CD8-positive, alpha-beta memory T cell (primary cell): Measurements from ENCODE around the gene COQ8A. TPM values are rescaled to one million over a fixed set of nuclear protein-coding genes. Genes with fewer than 3 reads are reported as not detected.
A peak's percentile ranks its signal among the peaks of the same experiment; 100 is the strongest.

Source experiments
- CTCF ChIA-PET: fragments of 350-600 bp; sonication (Branson Sonifier 250); formaldehyde crosslinking; loops from one replicate; lab custom pipeline; 2021; ENCODE audit warnings: antibody characterized with exemption; lab: Charles Lee
- POLR2A ChIA-PET: fragments of 350-600 bp; sonication (Branson Sonifier 250); formaldehyde crosslinking; loops from one replicate; lab custom pipeline; 2021; ENCODE audit warnings: antibody characterized with exemption; lab: Charles Lee
- DNase-seq, 5 donors: peaks; one replicate each; pipeline versions ENCODE4 v3.0.0 to v3.0.0-alpha.2; 2020 to 2022; ENCODE audit warnings: mixed read lengths in 1 of 5
- H3K27ac ChIP-seq: one replicate; pipeline ENCODE4 v1.7.0; 2013; ENCODE audit warnings: low read depth, mild to moderate bottlenecking, low read length, moderate library complexity
- H3K27me3 ChIP-seq: 2 replicates; pipeline ENCODE4 v1.7.0; 2013; ENCODE audit warnings: low read length, mild to moderate bottlenecking; ENCODE audit not compliant: insufficient read depth, poor library complexity, severe bottlenecking
- H3K36me3 ChIP-seq: 2 replicates; pipeline ENCODE4 v1.7.0; 2013; ENCODE audit warnings: mild to moderate bottlenecking, low read length, moderate library complexity; ENCODE audit not compliant: insufficient read depth
- H3K4me1 ChIP-seq: 2 replicates; pipeline ENCODE4 v1.7.0; 2013; ENCODE audit warnings: mild to moderate bottlenecking, low read length, moderate library complexity; ENCODE audit not compliant: insufficient read depth
- H3K4me3 ChIP-seq: 2 replicates; pipeline ENCODE4 v1.7.0; 2013; ENCODE audit warnings: mild to moderate bottlenecking, low read length
- H3K9me3 ChIP-seq: 2 replicates; pipeline ENCODE4 v1.7.0; 2013; ENCODE audit warnings: mild to moderate bottlenecking, low read length
- H3K27ac Mint-ChIP-seq, 8 donors: one replicate each; pipeline ENCODE4 v1.8.0; 2020 to 2021; ENCODE audit warnings: mixed read lengths in 8 of 8, mild to moderate bottlenecking in 6 of 8, inconsistent platforms in 3 of 8, moderate library complexity in 3 of 8
- H3K27me3 Mint-ChIP-seq, 2 donors: one replicate each; pipeline ENCODE4 v1.8.0; 2020 to 2021; ENCODE audit warnings: mixed read lengths in 2 of 2, mild to moderate bottlenecking in 1 of 2, moderate library complexity in 1 of 2
- H3K36me3 Mint-ChIP-seq, 3 donors: one replicate each; pipeline ENCODE4 v1.8.0; 2020 to 2021; ENCODE audit warnings: mixed read lengths in 3 of 3, inconsistent platforms in 1 of 3, mild to moderate bottlenecking in 1 of 3
- H3K4me1 Mint-ChIP-seq, 3 donors: one replicate each; pipeline ENCODE4 v1.8.0; 2020 to 2021; ENCODE audit warnings: mixed read lengths in 3 of 3, inconsistent platforms in 1 of 3, mild to moderate bottlenecking in 1 of 3
- H3K4me3 Mint-ChIP-seq, 7 donors: one replicate each; pipeline ENCODE4 v1.8.0; 2020 to 2021; ENCODE audit warnings: mixed read lengths in 7 of 7, mild to moderate bottlenecking in 6 of 7, moderate library complexity in 4 of 7, inconsistent platforms in 2 of 7
- H3K9me3 Mint-ChIP-seq, 5 donors: one replicate each; pipeline ENCODE4 v1.8.0; 2020 to 2022; ENCODE audit warnings: mixed read lengths in 5 of 5, mild to moderate bottlenecking in 3 of 5, moderate library complexity in 2 of 5, inconsistent platforms in 1 of 5
- polyA plus RNA-seq: library from polyadenylated mRNA; unstranded; fragments of 300-500 nt; fragmentation: Illumina TruSeq; gene quantifications from one replicate; pipeline ENCODE4 v1.2.3, GENCODE V29; 2021
- total RNA-seq, 2 experiments: library from RNA; stranded (reverse); gene quantifications; one replicate each; pipeline ENCODE4 v1.2.3, GENCODE V29; 2021

Gene COQ8A
- total and polyA plus RNA-seq, 3 experiments from 2014 or later, result 30.7 to 43.6 (median 35.2) TPM

- Mint-ChIP-seq H3K4me1 (peaks cover 0 to 17% (median 6%) of the 10 kb centered on the region in 3 donors), H3K9me3 (peaks cover 3 to 5% (median 4%) of the 10 kb centered on the region in 5 donors), H3K27ac (no peak overlapping the region), H3K27me3 (no peaks in the 10 kb centered on the region), H3K36me3 (peaks cover 14 to 62% (median 20%) of the 10 kb centered on the region in 3 donors), H3K4me3 (no peak overlapping the region)
- Histone ChIP-seq H3K9me3 (no peaks in the 10 kb centered on the region), H3K27me3 (no peaks in the 10 kb centered on the region), H3K36me3 (peaks cover 3% of the 10 kb centered on the region), H3K4me3 (no peak overlapping the region), H3K4me1 (no peaks in the 10 kb centered on the region), H3K27ac (no peak overlapping the region)
- CTCF ChIA-PET, result no interaction called here
- no peak for DNase-seq
- POLR2A ChIA-PET, result no interaction called here
Observed at GRCh38 chr1:226972931-226973330, 32.8 kb downstream of the COQ8A start.

- no peaks in the 10 kb centered on the region for H3K27me3 Mint-ChIP-seq
Observed at GRCh38 chr1:226973371-226973897, 33.3 kb downstream of the COQ8A start.

GRCh38 chr1:226973898-226974543, 33.9 kb downstream of the COQ8A start:
- no peaks in the 10 kb centered on the region for H3K27me3 Mint-ChIP-seq
- H3K4me1 Mint-ChIP-seq, result peaks cover 0 to 17% (median 6%) of the 10 kb centered on the region in 3 donors
- ChIA-PET POLR2A (no interaction called here), CTCF (no interaction called here)
- Histone ChIP-seq H3K4me3 (no peak overlapping the region), H3K36me3 (peaks cover 3% of the 10 kb centered on the region), H3K27me3 (no peaks in the 10 kb centered on the region), H3K27ac (no peak overlapping the region), H3K9me3 (no peaks in the 10 kb centered on the region), H3K4me1 (no peaks in the 10 kb centered on the region)
- H3K27ac Mint-ChIP-seq, result peak overlapping the region in 2 of 8 donors; percentile 54 to 62
- H3K36me3 Mint-ChIP-seq, result peaks cover 12 to 59% (median 15%) of the 10 kb centered on the region in 3 donors
- H3K9me3 Mint-ChIP-seq, result peaks cover 3 to 5% (median 4%) of the 10 kb centered on the region in 5 donors
- no peak for DNase-seq
- H3K4me3 Mint-ChIP-seq, result no peak overlapping the region

More at GRCh38 chr1:226973371-226973897, 33.3 kb downstream of the COQ8A start:
- H3K4me3 Mint-ChIP-seq, result no peak overlapping the region
- H3K27ac Mint-ChIP-seq, result peak overlapping the region in 1 of 8 donors; percentile 62
- H3K9me3 Mint-ChIP-seq, result peaks cover 3 to 5% (median 4%) of the 10 kb centered on the region in 5 donors
- no peaks in the 10 kb centered on the region for H3K4me1 ChIP-seq
- no peaks in the 10 kb centered on the region for H3K9me3 ChIP-seq
- DNase-seq, result no peak
- H3K4me1 Mint-ChIP-seq, result peaks cover 0 to 17% (median 6%) of the 10 kb centered on the region in 3 donors
- ChIA-PET CTCF (no interaction called here), POLR2A (no interaction called here)
- H3K4me3 ChIP-seq, result no peak overlapping the region
- H3K27me3 ChIP-seq, result no peaks in the 10 kb centered on the region
- H3K36me3 Mint-ChIP-seq, result peaks cover 14 to 62% (median 18%) of the 10 kb centered on the region in 3 donors
- no peak overlapping the region for H3K27ac ChIP-seq
- H3K36me3 ChIP-seq, result peaks cover 3% of the 10 kb centered on the region

GRCh38 chr1:226974544-226975258, 34.6 kb downstream of the COQ8A start:
- Histone ChIP-seq H3K36me3 (peaks cover 3% of the 10 kb centered on the region), H3K27me3 (no peaks in the 10 kb centered on the region), H3K4me3 (no peak overlapping the region), H3K9me3 (no peaks in the 10 kb centered on the region), H3K4me1 (no peaks in the 10 kb centered on the region), H3K27ac (no peak overlapping the region)
- no peak for DNase-seq
- peaks cover 3 to 5% (median 4%) of the 10 kb centered on the region in 5 donors for H3K9me3 Mint-ChIP-seq
- peaks cover 0 to 12% (median 3%) of the 10 kb centered on the region in 3 donors for H3K4me1 Mint-ChIP-seq
- H3K27ac Mint-ChIP-seq, result peak overlapping the region in 2 of 8 donors; percentile 5 to 7
- ChIA-PET POLR2A (interaction anchor here (0.5 kb wide), 1 partner anchor 110 kb away, joined by 3 read pairs; no protein-coding TSS in a partner anchor), CTCF (no interaction called here)
- no peak overlapping the region for H3K4me3 Mint-ChIP-seq
- H3K27me3 Mint-ChIP-seq, result no peaks in the 10 kb centered on the region
- H3K36me3 Mint-ChIP-seq, result peaks cover 8 to 57% (median 12%) of the 10 kb centered on the region in 3 donors

- Mint-ChIP-seq H3K4me1 (peaks cover 0 to 12% (median 3%) of the 10 kb centered on the region in 3 donors), H3K27me3 (no peaks in the 10 kb centered on the region), H3K4me3 (no peak overlapping the region), H3K36me3 (peaks cover 8 to 49% (median 12%) of the 10 kb centered on the region in 3 donors), H3K9me3 (peaks cover 3 to 5% (median 4%) of the 10 kb centered on the region in 5 donors), H3K27ac (no peak overlapping the region)
- CTCF ChIA-PET, result no interaction called here
- Histone ChIP-seq H3K9me3 (no peaks in the 10 kb centered on the region), H3K4me1 (no peaks in the 10 kb centered on the region), H3K27ac (no peak overlapping the region), H3K36me3 (peaks cover 3% of the 10 kb centered on the region), H3K4me3 (no peak overlapping the region), H3K27me3 (no peaks in the 10 kb centered on the region)
- POLR2A ChIA-PET, result interaction anchor here (0.5 kb wide), 1 partner anchor 109 kb away, joined by 3 read pairs; no protein-coding TSS in a partner anchor
- DNase-seq, result no peak
Observed at GRCh38 chr1:226975259-226976250, 35.5 kb downstream of the COQ8A start.

GRCh38 chr1:226976276-226976977, 36.3 kb downstream of the COQ8A start:
- no peaks in the 10 kb centered on the region for H3K27me3 ChIP-seq
- H3K36me3 Mint-ChIP-seq, result peaks cover 7 to 48% (median 10%) of the 10 kb centered on the region in 3 donors
- no peak overlapping the region for H3K27ac ChIP-seq
- no peaks in the 10 kb centered on the region for H3K9me3 ChIP-seq
- no peak overlapping the region for H3K4me3 ChIP-seq
- H3K36me3 ChIP-seq, result peaks cover 3% of the 10 kb centered on the region
- no peak for DNase-seq
- CTCF ChIA-PET, result no interaction called here
- POLR2A ChIA-PET, result no interaction called here
- no peaks in the 10 kb centered on the region for H3K4me1 ChIP-seq
- H3K4me1 Mint-ChIP-seq, result peaks cover 0 to 12% (median 3%) of the 10 kb centered on the region in 3 donors
- no peak overlapping the region for H3K4me3 Mint-ChIP-seq
- no peaks in the 10 kb centered on the region for H3K27me3 Mint-ChIP-seq
- no peak overlapping the region for H3K27ac Mint-ChIP-seq
- peaks cover 3 to 5% (median 4%) of the 10 kb centered on the region in 5 donors for H3K9me3 Mint-ChIP-seq
